Measurements from ENCODE around the gene CNNM1. TPM values are rescaled to one million over a fixed set of nuclear protein-coding genes. Genes with fewer than 3 reads are reported as not detected.

The CNNM1 gene
- total and polyA plus RNA-seq, 11 donors, result 0.04 to 0.43 (median 0.11) TPM; not detected in 4

DNA sequence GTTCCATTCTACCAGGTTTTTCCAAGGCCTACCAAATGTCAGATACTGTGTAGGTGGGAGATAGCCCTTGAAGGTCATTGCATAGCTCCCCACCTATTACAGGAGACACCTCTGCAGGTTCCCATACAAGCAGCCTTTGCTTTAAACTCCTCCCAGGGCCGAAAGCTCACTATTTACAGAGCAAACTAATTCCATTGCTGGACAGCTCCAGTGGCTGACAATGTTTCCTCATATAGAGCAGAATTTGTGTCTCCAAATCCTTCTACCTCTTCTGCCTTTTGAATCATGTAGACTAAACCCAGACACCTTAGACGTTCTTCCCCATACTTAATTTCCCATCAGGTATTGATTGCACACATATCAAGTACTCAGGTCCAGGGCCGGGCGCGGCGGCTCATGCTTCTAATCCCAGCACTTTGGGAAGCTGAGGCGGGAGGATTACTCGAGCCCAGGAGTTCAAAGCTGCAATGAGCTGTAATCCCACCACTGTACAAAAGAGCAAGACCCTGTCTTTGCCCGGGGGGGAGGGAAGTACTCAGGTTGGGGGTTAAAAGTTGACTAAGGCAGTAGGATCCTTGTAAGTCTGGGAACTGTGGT lies 2.1 kb downstream of the CNNM1 start:
- 66 to 71% (median 68%) methylated on average over 9 of the region's 9 CpGs for WGBS, 4 donors
- H3K27me3 ChIP-seq, result peaks cover 0 to 63% (median 31%) of the 10 kb centered on the region in 9 donors
- DNase-seq (no peak), ATAC-seq (no peak)
- intact Hi-C loops (cut with DNase I), result no loop called here
- no peak for TF ChIP-seq POLR2A (IDR thresholded peaks at IDR 0.05)
- TF ChIP-seq, protein P1, sequence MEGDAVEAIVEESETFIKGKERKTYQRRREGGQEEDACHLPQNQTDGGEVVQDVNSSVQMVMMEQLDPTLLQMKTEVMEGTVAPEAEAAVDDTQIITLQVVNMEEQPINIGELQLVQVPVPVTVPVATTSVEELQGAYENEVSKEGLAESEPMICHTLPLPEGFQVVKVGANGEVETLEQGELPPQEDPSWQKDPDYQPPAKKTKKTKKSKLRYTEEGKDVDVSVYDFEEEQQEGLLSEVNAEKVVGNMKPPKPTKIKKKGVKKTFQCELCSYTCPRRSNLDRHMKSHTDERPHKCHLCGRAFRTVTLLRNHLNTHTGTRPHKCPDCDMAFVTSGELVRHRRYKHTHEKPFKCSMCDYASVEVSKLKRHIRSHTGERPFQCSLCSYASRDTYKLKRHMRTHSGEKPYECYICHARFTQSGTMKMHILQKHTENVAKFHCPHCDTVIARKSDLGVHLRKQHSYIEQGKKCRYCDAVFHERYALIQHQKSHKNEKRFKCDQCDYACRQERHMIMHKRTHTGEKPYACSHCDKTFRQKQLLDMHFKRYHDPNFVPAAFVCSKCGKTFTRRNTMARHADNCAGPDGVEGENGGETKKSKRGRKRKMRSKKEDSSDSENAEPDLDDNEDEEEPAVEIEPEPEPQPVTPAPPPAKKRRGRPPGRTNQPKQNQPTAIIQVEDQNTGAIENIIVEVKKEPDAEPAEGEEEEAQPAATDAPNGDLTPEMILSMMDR (IDR thresholded peaks at IDR 0.05), result no peak
- H3K36me3 ChIP-seq, result no peaks in the 10 kb centered on the region
- H3K4me3 ChIP-seq, result no peak overlapping the region
- H3K4me1 ChIP-seq, result peaks cover 0 to 19% (median 11%) of the 10 kb centered on the region in 12 donors
- no peak overlapping the region for H3K27ac ChIP-seq
- no peaks in the 10 kb centered on the region for H3K9me3 ChIP-seq

- ATAC-seq (peak; percentile 57 to 90 (median 72)), DNase-seq (peak in 1 of 5 donors; percentile 44)
- peaks cover 0 to 10% (median 0%) of the 10 kb centered on the region in 9 donors for H3K27me3 ChIP-seq
- H3K4me1 ChIP-seq, result peaks cover 0 to 13% (median 0%) of the 10 kb centered on the region in 12 donors
- TF ChIP-seq, protein P1 (IDR thresholded peaks at IDR 0.05), result no peak
- no peak for TF ChIP-seq POLR2A (IDR thresholded peaks at IDR 0.05)
- H3K27ac ChIP-seq, result no peak overlapping the region
- 34 to 50% (median 36%) methylated on average over 2 of the region's 2 CpGs for WGBS, 4 donors
- H3K9me3 ChIP-seq, result no peaks in the 10 kb centered on the region
- no peaks in the 10 kb centered on the region for H3K36me3 ChIP-seq
- intact Hi-C loops (cut with DNase I), result no loop called here
- H3K4me3 ChIP-seq, result no peak overlapping the region
Measured at GRCh38 chr10:99337311-99337811, 8.2 kb downstream of the CNNM1 start.

- no peak for DNase-seq
- H3K4me3 ChIP-seq, result no peak overlapping the region
- no peaks in the 10 kb centered on the region for H3K9me3 ChIP-seq
- no peaks in the 10 kb centered on the region for H3K36me3 ChIP-seq
- ATAC-seq, result no peak
- peaks cover 0 to 14% (median 0%) of the 10 kb centered on the region in 12 donors for H3K4me1 ChIP-seq
- TF ChIP-seq POLR2A (IDR thresholded peaks at IDR 0.05), result no peak
- TF ChIP-seq, protein P1 (IDR thresholded peaks at IDR 0.05), result no peak
- intact Hi-C loops (cut with DNase I), result no loop called here
- H3K27ac ChIP-seq, result no peak overlapping the region
- peaks cover 0 to 6% (median 0%) of the 10 kb centered on the region in 9 donors for H3K27me3 ChIP-seq
Measured at GRCh38 chr10:99337901-99338300, 8.7 kb downstream of the CNNM1 start.

- no peak for TF ChIP-seq POLR2A (IDR thresholded peaks at IDR 0.05)
- TF ChIP-seq, protein P1 (IDR thresholded peaks at IDR 0.05), result no peak
- H3K36me3 ChIP-seq, result no peaks in the 10 kb centered on the region
- H3K27me3 ChIP-seq, result no peaks in the 10 kb centered on the region
- intact Hi-C loops (cut with DNase I), result no loop called here
- ATAC-seq (peak in 1 of 4 donors; percentile 14), DNase-seq (no peak)
- no peak overlapping the region for H3K4me3 ChIP-seq
- H3K9me3 ChIP-seq, result no peaks in the 10 kb centered on the region
- WGBS, 4 donors, result 62 to 77% (median 69%) methylated on average over 1 of the region's 1 CpG
- peaks cover 0 to 14% (median 0%) of the 10 kb centered on the region in 12 donors for H3K4me1 ChIP-seq
- no peak overlapping the region for H3K27ac ChIP-seq
Measured at GRCh38 chr10:99339077-99339476, 9.9 kb downstream of the CNNM1 start.

Measured in heart left ventricle (tissue), 16 donors.